T-helper 2 cell treated with Interferon-gamma antibody and Interleukin-4, amounts not matched to agents 5 μg/mL and 100 μg/mL, for 36 hours (primary cell): Measurements from ENCODE around the gene MC4R.
"Not testable (repeated sequence)": the region's sequence is repeated elsewhere in the genome, so short reads cannot be mapped to it uniquely, and the experiment has no call there.

Experiments used
- DNase-seq: peaks from one replicate; pipeline ENCODE4 v3.0.0; 2021; ENCODE audit warnings: low spot score
- H3K27ac Mint-ChIP-seq: one replicate; pipeline ENCODE4 v1.8.0; 2021; ENCODE audit warnings: mild to moderate bottlenecking, mixed read lengths
- H3K27me3 Mint-ChIP-seq: one replicate; pipeline ENCODE4 v1.8.0; 2021; ENCODE audit warnings: low read depth, mixed read lengths
- H3K36me3 Mint-ChIP-seq: one replicate; pipeline ENCODE4 v1.8.0; 2021; ENCODE audit warnings: low read depth, mixed read lengths
- H3K4me1 Mint-ChIP-seq: one replicate; pipeline ENCODE4 v1.8.0; 2021; ENCODE audit warnings: low read depth, mixed read lengths
- H3K4me3 Mint-ChIP-seq: one replicate; pipeline ENCODE4 v1.8.0; 2022; ENCODE audit warnings: mild to moderate bottlenecking, moderate library complexity, mixed read lengths
- H3K9me3 Mint-ChIP-seq: one replicate; pipeline ENCODE4 v1.8.0; 2021; ENCODE audit warnings: mixed read lengths

Gene MC4R

GRCh38 chr18:60372596-60372995, at the start of gene MC4R:
Gene MC4R (minus strand): TSS chr18:60372775. CDS start chr18:60372349, 426 bp downstream.
- no peak within 1 kb of the TSS for H3K4me3 Mint-ChIP-seq

GRCh38 chr18:60422306-60422705, 49.7 kb upstream of the MC4R start:
- not testable (repeated sequence) for H3K4me1 Mint-ChIP-seq

More at GRCh38 chr18:60372596-60372995, at the start of gene MC4R:
- DNase-seq = no peak
- Mint-ChIP-seq H3K4me1 (no peaks in the 10 kb centered on the region), H3K36me3 (no peaks in the 10 kb centered on the region), H3K9me3 (no peaks in the 10 kb centered on the region), H3K27ac (no peak within 1 kb of the TSS), H3K27me3 (no peaks in the 10 kb centered on the region)

GRCh38 chr18:60421356-60422118, 49.0 kb upstream of the MC4R start:
- no peak for DNase-seq
- H3K4me1 Mint-ChIP-seq = no peaks in the 10 kb centered on the region
- no peaks in the 10 kb centered on the region for H3K27me3 Mint-ChIP-seq
- no peaks in the 10 kb centered on the region for H3K36me3 Mint-ChIP-seq
- H3K4me3 Mint-ChIP-seq = no peak overlapping the region
- H3K27ac Mint-ChIP-seq = no peak overlapping the region
- H3K9me3 Mint-ChIP-seq = no peaks in the 10 kb centered on the region

More at GRCh38 chr18:60422306-60422705, 49.7 kb upstream of the MC4R start:
- H3K9me3 Mint-ChIP-seq, H3K27ac Mint-ChIP-seq, H3K27me3 Mint-ChIP-seq, H3K36me3 Mint-ChIP-seq, DNase-seq, H3K4me3 Mint-ChIP-seq: not testable (repeated sequence)

- Mint-ChIP-seq H3K4me3 (no peak overlapping the region), H3K36me3 (no peaks in the 10 kb centered on the region), H3K4me1 (no peaks in the 10 kb centered on the region), H3K9me3 (no peaks in the 10 kb centered on the region), H3K27me3 (no peaks in the 10 kb centered on the region), H3K27ac (no peak overlapping the region)
- DNase-seq = no peak
Measured at GRCh38 chr18:60417946-60418345, 45.4 kb upstream of the MC4R start.

GRCh38 chr18:60413944-60414547, 41.5 kb upstream of the MC4R start:
- Mint-ChIP-seq H3K4me3 (no peak overlapping the region), H3K27me3 (no peaks in the 10 kb centered on the region), H3K27ac (no peak overlapping the region), H3K9me3 (no peaks in the 10 kb centered on the region), H3K36me3 (no peaks in the 10 kb centered on the region), H3K4me1 (no peaks in the 10 kb centered on the region)
- DNase-seq = no peak

GRCh38 chr18:60411715-60412114, 39.1 kb upstream of the MC4R start:
- Mint-ChIP-seq H3K36me3 (no peaks in the 10 kb centered on the region), H3K9me3 (no peaks in the 10 kb centered on the region), H3K27me3 (no peaks in the 10 kb centered on the region), H3K27ac (no peak overlapping the region), H3K4me1 (no peaks in the 10 kb centered on the region), H3K4me3 (no peak overlapping the region)
- no peak for DNase-seq

- Mint-ChIP-seq H3K36me3 (no peaks in the 10 kb centered on the region), H3K9me3 (no peaks in the 10 kb centered on the region), H3K4me1 (no peaks in the 10 kb centered on the region), H3K27ac (no peak overlapping the region), H3K4me3 (no peak overlapping the region), H3K27me3 (no peaks in the 10 kb centered on the region)
- DNase-seq = no peak
Measured at GRCh38 chr18:60406721-60407120, 34.1 kb upstream of the MC4R start.

GRCh38 chr18:60404486-60405085, 32.0 kb upstream of the MC4R start:
- no peak for DNase-seq
- no peak overlapping the region for H3K27ac Mint-ChIP-seq
- no peak overlapping the region for H3K4me3 Mint-ChIP-seq
- H3K4me1 Mint-ChIP-seq = no peaks in the 10 kb centered on the region
- H3K27me3 Mint-ChIP-seq = no peaks in the 10 kb centered on the region
- no peaks in the 10 kb centered on the region for H3K9me3 Mint-ChIP-seq
- no peaks in the 10 kb centered on the region for H3K36me3 Mint-ChIP-seq

GRCh38 chr18:60401346-60401745, 28.8 kb upstream of the MC4R start:
- Mint-ChIP-seq H3K4me1 (no peaks in the 10 kb centered on the region), H3K4me3 (no peak overlapping the region), H3K9me3 (no peaks in the 10 kb centered on the region), H3K27me3 (no peaks in the 10 kb centered on the region), H3K27ac (no peak overlapping the region), H3K36me3 (no peaks in the 10 kb centered on the region)
- no peak for DNase-seq

GRCh38 chr18:60391571-60392226, 19.1 kb upstream of the MC4R start:
- no peaks in the 10 kb centered on the region for H3K36me3 Mint-ChIP-seq
- H3K4me1 Mint-ChIP-seq = no peaks in the 10 kb centered on the region
- H3K27me3 Mint-ChIP-seq = no peaks in the 10 kb centered on the region
- no peak overlapping the region for H3K4me3 Mint-ChIP-seq
- DNase-seq = no peak
- no peak overlapping the region for H3K27ac Mint-ChIP-seq
- no peaks in the 10 kb centered on the region for H3K9me3 Mint-ChIP-seq

- no peaks in the 10 kb centered on the region for H3K27me3 Mint-ChIP-seq
- H3K27ac Mint-ChIP-seq = no peak overlapping the region
- H3K4me3 Mint-ChIP-seq = no peak overlapping the region
- H3K36me3 Mint-ChIP-seq = no peaks in the 10 kb centered on the region
- no peak for DNase-seq
- H3K4me1 Mint-ChIP-seq = no peaks in the 10 kb centered on the region
- no peaks in the 10 kb centered on the region for H3K9me3 Mint-ChIP-seq
Measured at GRCh38 chr18:60389314-60389713, 16.7 kb upstream of the MC4R start.

- H3K36me3 Mint-ChIP-seq = no peaks in the 10 kb centered on the region
- no peak overlapping the region for H3K4me3 Mint-ChIP-seq
- no peak overlapping the region for H3K27ac Mint-ChIP-seq
- no peak for DNase-seq
- no peaks in the 10 kb centered on the region for H3K9me3 Mint-ChIP-seq
- H3K4me1 Mint-ChIP-seq = no peaks in the 10 kb centered on the region
- H3K27me3 Mint-ChIP-seq = no peaks in the 10 kb centered on the region
Measured at GRCh38 chr18:60385693-60386092, 13.1 kb upstream of the MC4R start.

- Mint-ChIP-seq H3K4me3 (no peak overlapping the region), H3K9me3 (no peaks in the 10 kb centered on the region), H3K36me3 (no peaks in the 10 kb centered on the region)
Measured at GRCh38 chr18:60383893-60384292, 11.3 kb upstream of the MC4R start.

More at GRCh38 chr18:60383893-60384292, 11.3 kb upstream of the MC4R start:
- no peaks in the 10 kb centered on the region for H3K27me3 Mint-ChIP-seq
- no peaks in the 10 kb centered on the region for H3K4me1 Mint-ChIP-seq
- no peak for DNase-seq
- H3K27ac Mint-ChIP-seq = no peak overlapping the region
